ENCODE results near the gene OR8K1.

DNA sequence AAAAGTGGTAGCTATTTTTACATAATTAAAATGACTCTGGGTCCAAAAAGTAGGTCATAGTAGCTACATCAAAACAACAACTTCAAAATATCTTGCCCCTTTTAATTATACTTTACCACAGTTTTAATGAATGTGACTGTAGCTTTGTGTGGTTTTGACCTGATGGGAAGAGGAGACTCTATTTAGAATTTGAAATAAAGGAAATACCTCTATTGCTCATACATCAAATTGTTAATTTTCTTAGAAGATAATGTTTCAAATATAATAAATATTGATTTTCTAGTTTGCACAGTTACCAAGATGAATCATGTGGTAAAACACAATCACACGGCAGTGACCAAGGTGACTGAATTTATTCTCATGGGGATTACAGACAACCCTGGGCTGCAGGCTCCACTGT is at the start of gene OR8K1:
- TF ChIP-seq IKZF2 (IDR thresholded peaks at IDR 0.05) = no peak
- TF ChIP-seq ETV6 (conservative IDR thresholded peaks at IDR 0.05 in 1 of 2, IDR thresholded peaks at IDR 0.05 in 1 of 2; ENCODE audit: borderline replicate concordance in 1 of 2, low read depth in 1 of 2) = no peak
